Transverse colon (tissue), 4 donors: Measurements from ENCODE around the gene CCS. TPM values are rescaled to one million over a fixed set of nuclear protein-coding genes. Genes with fewer than 3 reads are reported as not detected.

Experiments used
- DNase-seq: peaks from one replicate; pipeline ENCODE4 v3.0.0-alpha.2; 2019
- H3K27ac ChIP-seq, 4 donors: fragments of 200-600 bp; sonication (generic); 2 replicates each; pipeline ENCODE4 v1.5.1; 2016 to 2018; ENCODE audit warnings: inconsistent platforms in 4 of 4
- H3K27me3 ChIP-seq: fragments of 200-600 bp; sonication (generic); 2 replicates; pipeline ENCODE4 v1.5.1; 2017; ENCODE audit warnings: inconsistent platforms
- H3K36me3 ChIP-seq, 4 donors: fragments of 200-600 bp; sonication (generic); 2 replicates each; pipeline ENCODE4 v1.5.1; 2017 to 2019; ENCODE audit warnings: inconsistent platforms in 4 of 4
- H3K4me1 ChIP-seq, 4 donors: fragments of 200-600 bp; sonication (generic); 2 replicates each; pipeline ENCODE4 v1.5.1; 2017 to 2020; ENCODE audit warnings: inconsistent platforms in 4 of 4
- H3K4me3 ChIP-seq, 4 donors: fragments of 200-600 bp; sonication (generic); 1 replicate in 1 of 4; 2 replicates in 3 of 4; pipeline versions ENCODE4 v1.5.1 to v1.6.1; 2017 to 2019; ENCODE audit warnings: inconsistent platforms in 4 of 4
- H3K9me3 ChIP-seq, 2 donors: fragments of 200-600 bp; sonication (generic); 2 replicates each; pipeline ENCODE4 v1.5.1; 2017 to 2019; ENCODE audit warnings: inconsistent platforms in 2 of 2
- CTCF ChIP-seq, 5 experiments: fragments of 200-600 bp in 3 of 5; fragments of 450-650 bp in 2 of 5; sonication (generic) in 3 of 5; IDR thresholded peaks; 1 replicate in 2 of 5; 2 replicates in 3 of 5; pipeline ENCODE4 v1.5.1; 2016 to 2017; ENCODE audit warnings: antibody characterized with exemption in 5 of 5, inconsistent platforms in 3 of 5, mild to moderate bottlenecking in 2 of 5, moderate library complexity in 1 of 5
- EP300 ChIP-seq: sonication (generic); formaldehyde crosslinking; IDR thresholded peaks from one replicate; pipeline ENCODE4 v1.6.1; 2017; ENCODE audit warnings: antibody characterized with exemption, low read depth
- POLR2A ChIP-seq: fragments of 450-650 bp; IDR thresholded peaks from one replicate; pipeline ENCODE4 v1.6.1; 2016; ENCODE audit warnings: antibody characterized with exemption, mild to moderate bottlenecking, moderate library complexity
- POLR2AphosphoS5 ChIP-seq, 3 donors: sonication (generic); formaldehyde crosslinking; IDR thresholded peaks; one replicate each; pipeline ENCODE4 v1.6.1; 2016; ENCODE audit warnings: antibody characterized with exemption in 3 of 3
- WGBS, 2 donors: methylation state at CpG; one replicate each; pipeline ENCODE4 v1.1.5; 2018; ENCODE audit warnings: low coverage in 1 of 2; 5-methylcytosine and 5-hydroxymethylcytosine counted together
- in situ Hi-C, 4 donors: fragments of 200-750 bp; cut with MboI; loops; one replicate each; pipeline versions ENCODE4 v1.15.0 to v1.15.1; 2017; ENCODE audit warnings: low sequenced_read_pairs in 3 of 4, low pct_ligation_motif_present in 1 of 4, low pct_unique_long_range_greater_than_20kb in 1 of 4
- intact Hi-C: fragments of 100-400 bp; cut with DNase I; formaldehyde crosslinking; loops from one replicate; pipeline ENCODE4 v1.15.1; 2023; ENCODE audit warnings: low total_unique reads
- total RNA-seq, 4 donors: library from RNA; depleted of rRNA; stranded (reverse); fragments of >200 nt; gene quantifications; one replicate each; pipeline ENCODE4 v1.1.0, GENCODE V29; 2016

Gene CCS
- total RNA-seq, 4 donors from 2014 or later, result 37.4 to 82.0 (median 49.5) TPM

- H3K4me3 ChIP-seq, result peak within 1 kb of the TSS; percentile 48 to 92 (median 76)
- intact Hi-C loops, result no loop called here
- 9% methylated on average over 30 of the region's 37 CpGs; no CpG with 5 or more reads in 1 of the 2 donors for WGBS, 2 donors
- no peaks in the 10 kb centered on the region for H3K9me3 ChIP-seq
- peaks cover 11% of the 10 kb centered on the region for H3K27me3 ChIP-seq
- no peak for TF ChIP-seq POLR2A
- no peak for TF ChIP-seq EP300
- no peak for TF ChIP-seq POLR2AphosphoS5 (IDR thresholded peaks at IDR 0.05)
- no peak for TF ChIP-seq CTCF (IDR thresholded peaks at IDR 0.05)
- peaks cover 6 to 30% (median 19%) of the 10 kb centered on the region in 4 donors for H3K4me1 ChIP-seq
- H3K27ac ChIP-seq, result peak within 1 kb of the TSS; percentile 78 to 88 (median 86)
- peak; percentile 40 for DNase-seq
- no peaks in the 10 kb centered on the region for H3K36me3 ChIP-seq
- in situ Hi-C loops, result no loop called here
Observed at GRCh38 chr11:66546368-66546965, 46.5 kb upstream of the CCS start, which contains the start of gene ACTN3. Gene ACTN3 (plus strand): TSS chr11:66546903. CDS start chr11:66546938, 35 bp downstream.

GRCh38 chr11:66546966-66547661, 45.9 kb upstream of the CCS start:
- 35 to 80% methylated on average over 1 to 18 of the region's 18 CpGs for WGBS, 2 donors
- Histone ChIP-seq H3K36me3 (no peaks in the 10 kb centered on the region), H3K9me3 (no peaks in the 10 kb centered on the region), H3K27ac (peak overlapping the region in 3 of 4 donors; percentile 78 to 88 (median 85)), H3K4me1 (peaks cover 6 to 30% (median 19%) of the 10 kb centered on the region in 4 donors), H3K27me3 (peaks cover 11% of the 10 kb centered on the region), H3K4me3 (peak overlapping the region in 2 of 4 donors; percentile 86 to 92)
- in situ Hi-C loops, result no loop called here
- DNase-seq, result no peak
- TF ChIP-seq CTCF (IDR thresholded peaks at IDR 0.05) (no peak), POLR2AphosphoS5 (IDR thresholded peaks at IDR 0.05) (no peak), EP300 (no peak), POLR2A (no peak)
- intact Hi-C loops, result no loop called here

- H3K27ac ChIP-seq, result peak overlapping the region in 1 of 4 donors; percentile 85
- intact Hi-C loops (no loop called here), in situ Hi-C loops (no loop called here)
- H3K9me3 ChIP-seq, result no peaks in the 10 kb centered on the region
- peaks cover 6 to 30% (median 19%) of the 10 kb centered on the region in 4 donors for H3K4me1 ChIP-seq
- DNase-seq, result no peak
- peaks cover 11% of the 10 kb centered on the region for H3K27me3 ChIP-seq
- TF ChIP-seq POLR2AphosphoS5 (IDR thresholded peaks at IDR 0.05) (no peak), POLR2A (no peak), CTCF (IDR thresholded peaks at IDR 0.05) (no peak), EP300 (no peak)
- H3K36me3 ChIP-seq, result no peaks in the 10 kb centered on the region
- 53% methylated on average over 5 of the region's 5 CpGs; no CpG with 5 or more reads in 1 of the 2 donors for WGBS, 2 donors
- H3K4me3 ChIP-seq, result no peak overlapping the region
Observed at GRCh38 chr11:66547662-66548009, 45.3 kb upstream of the CCS start.

GRCh38 chr11:66548041-66548440, 44.9 kb upstream of the CCS start:
- H3K9me3 ChIP-seq, result no peaks in the 10 kb centered on the region
- intact Hi-C loops, result no loop called here
- 27 to 43% methylated on average over 3 to 11 of the region's 11 CpGs for WGBS, 2 donors

More at GRCh38 chr11:66548041-66548440, 44.9 kb upstream of the CCS start:
- H3K27ac ChIP-seq, result no peak overlapping the region
- no peak for DNase-seq
- H3K4me1 ChIP-seq, result peaks cover 6 to 30% (median 19%) of the 10 kb centered on the region in 4 donors
- no peaks in the 10 kb centered on the region for H3K36me3 ChIP-seq
- peaks cover 11% of the 10 kb centered on the region for H3K27me3 ChIP-seq
- in situ Hi-C loops, result no loop called here
- H3K4me3 ChIP-seq, result no peak overlapping the region
- no peak for TF ChIP-seq POLR2A
- no peak for TF ChIP-seq CTCF (IDR thresholded peaks at IDR 0.05)
- TF ChIP-seq POLR2AphosphoS5 (IDR thresholded peaks at IDR 0.05), result no peak
- TF ChIP-seq EP300, result no peak
